Body of pancreas (tissue), 4 donors: Measurements from ENCODE around the gene CEP164. TPM values are rescaled to one million over a fixed set of nuclear protein-coding genes. Genes with fewer than 3 reads are reported as not detected.

Source experiments
- ATAC-seq: fragments of 150-250 bp; one replicate; pipeline ENCODE4 v1.9.1; 2016
- DNase-seq, 4 donors: peaks; one replicate each; pipeline ENCODE4 v3.0.0-alpha.2; 2019
- H3K27ac ChIP-seq, 4 donors: fragments of 200-600 bp; sonication (generic); 1 replicate in 3 of 4; 2 replicates in 1 of 4; pipeline versions ENCODE4 v1.5.1 to v1.6.1; 2016 to 2019; ENCODE audit warnings: mild to moderate bottlenecking in 1 of 4, mixed read lengths in 1 of 4, moderate library complexity in 1 of 4
- H3K27me3 ChIP-seq, 2 donors: fragments of 200-600 bp; sonication (generic); one replicate each; pipeline ENCODE4 v1.6.0; 2016; ENCODE audit warnings: mild to moderate bottlenecking in 1 of 2
- H3K36me3 ChIP-seq, 2 donors: fragments of 200-600 bp; sonication (generic); replicated peaks in 1 of 2; 2 replicates each; pipeline ENCODE4 v1.5.1; 2016; ENCODE audit warnings: low read depth in 2 of 2; ENCODE audit not compliant: insufficient read depth in 1 of 2
- H3K4me1 ChIP-seq: fragments of 200-600 bp; sonication (generic); one replicate; pipeline ENCODE4 v1.6.0; 2016
- H3K4me3 ChIP-seq, 2 donors: fragments of 200-600 bp; sonication (generic); 1 replicate in 1 of 2; 2 replicates in 1 of 2; pipeline ENCODE4 v1.5.1; 2016 to 2019
- H3K9me3 ChIP-seq, 3 donors: fragments of 200-600 bp; sonication (generic); 1 replicate in 2 of 3; 2 replicates in 1 of 3; pipeline ENCODE4 v1.5.1; 2016
- CTCF ChIP-seq, 7 experiments: fragments of 450-650 bp in 4 of 7; fragments of 200-600 bp in 3 of 7; sonication (generic) in 3 of 7; IDR thresholded peaks; one replicate each; pipeline ENCODE4 v1.5.1; 2016 to 2019; ENCODE audit warnings: antibody characterized with exemption in 7 of 7
- POLR2A ChIP-seq, 3 donors: fragments of 450-650 bp; IDR thresholded peaks; one replicate each; pipeline ENCODE4 v1.6.1; 2016; ENCODE audit warnings: antibody characterized with exemption in 3 of 3, mild to moderate bottlenecking in 2 of 3
- WGBS, 2 donors: methylation state at CpG; one replicate each; pipeline ENCODE4 v1.1.5; 2017; 5-methylcytosine and 5-hydroxymethylcytosine counted together
- intact Hi-C: fragments of 100-400 bp; cut with DNase I; formaldehyde crosslinking; loops from one replicate; pipeline ENCODE4 v1.15.1; 2023
- total RNA-seq, 2 donors: library from RNA; depleted of rRNA; stranded (reverse); fragments of >200 nt; gene quantifications; one replicate each; pipeline ENCODE4 v1.1.0, GENCODE V29; 2016

The CEP164 gene
- total RNA-seq, 2 donors from 2014 or later = 29.1 to 45.8 TPM

- DNase-seq (no peak), ATAC-seq (no peak)
- 87 to 91% methylated on average over 5 of the region's 5 CpGs for WGBS, 2 donors
- Histone ChIP-seq H3K36me3 (peaks cover 4 to 18% of the 10 kb centered on the region in 2 donors), H3K27me3 (no peaks in the 10 kb centered on the region), H3K9me3 (no peaks in the 10 kb centered on the region), H3K4me3 (no peak overlapping the region), H3K27ac (no peak overlapping the region), H3K4me1 (no peaks in the 10 kb centered on the region)
- intact Hi-C loops = no loop called here
- TF ChIP-seq POLR2A (IDR thresholded peaks at IDR 0.05) (no peak), CTCF (IDR thresholded peaks at IDR 0.05) (no peak)
Measured at GRCh38 chr11:117375960-117376359, 48.3 kb downstream of the CEP164 start.

GRCh38 chr11:117376517-117376916, 48.9 kb downstream of the CEP164 start:
- Histone ChIP-seq H3K36me3 (peaks cover 4 to 14% of the 10 kb centered on the region in 2 donors), H3K4me1 (no peaks in the 10 kb centered on the region), H3K4me3 (no peak overlapping the region), H3K27ac (no peak overlapping the region), H3K27me3 (no peaks in the 10 kb centered on the region), H3K9me3 (no peaks in the 10 kb centered on the region)
- no peak for TF ChIP-seq CTCF (IDR thresholded peaks at IDR 0.05)
- no peak for TF ChIP-seq POLR2A (IDR thresholded peaks at IDR 0.05)
- WGBS, 2 donors = 93 to 95% methylated on average over 2 of the region's 2 CpGs
- intact Hi-C loops = no loop called here
- ATAC-seq (no peak), DNase-seq (no peak)

- Histone ChIP-seq H3K27ac (no peak overlapping the region), H3K27me3 (no peaks in the 10 kb centered on the region), H3K9me3 (no peaks in the 10 kb centered on the region), H3K4me1 (no peaks in the 10 kb centered on the region), H3K36me3 (peaks cover 4 to 29% of the 10 kb centered on the region in 2 donors), H3K4me3 (no peak overlapping the region)
- DNase-seq (no peak), ATAC-seq (no peak)
- WGBS, 2 donors = 82 to 84% methylated on average over 10 to 12 of the region's 12 CpGs
- TF ChIP-seq POLR2A (IDR thresholded peaks at IDR 0.05) (no peak), CTCF (IDR thresholded peaks at IDR 0.05) (no peak)
- intact Hi-C loops = no loop called here
Measured at GRCh38 chr11:117378976-117379865, 51.6 kb downstream of the CEP164 start.

GRCh38 chr11:117380676-117381075, 53.0 kb downstream of the CEP164 start:
- Histone ChIP-seq H3K27ac (no peak overlapping the region), H3K36me3 (peaks cover under 1 to 30% of the 10 kb centered on the region in 2 donors), H3K9me3 (no peaks in the 10 kb centered on the region), H3K4me3 (no peak overlapping the region), H3K4me1 (no peaks in the 10 kb centered on the region), H3K27me3 (no peaks in the 10 kb centered on the region)
- no peak for ATAC-seq
- no peak for TF ChIP-seq POLR2A (IDR thresholded peaks at IDR 0.05)
- no peak for TF ChIP-seq CTCF (IDR thresholded peaks at IDR 0.05)
- 87 to 94% methylated on average over 3 to 4 of the region's 4 CpGs for WGBS, 2 donors
- intact Hi-C loops = no loop called here
- no peak for DNase-seq
